Posterior vena cava (tissue), 2 donors: ENCODE measurements around the gene GNAQ. TPM values are rescaled to one million over a fixed set of nuclear protein-coding genes. Genes with fewer than 3 reads are reported as not detected.

Source experiments
- DNase-seq: peaks from one replicate; pipeline ENCODE4 v3.0.0-alpha.2; 2020; ENCODE audit warnings: low spot score
- intact Hi-C, 2 donors: fragments of 100-400 bp; cut with DNase I; formaldehyde crosslinking; loops; one replicate each; pipeline versions ENCODE4 v1.14.1 to v1.14.2; 2022 to 2023
- total RNA-seq, 2 donors: library from RNA; stranded (reverse); fragmentation: NEBNext Ultra II Directional; extraction: Animal tissue kit (Norgen Biotek cat#: 25700); gene quantifications; one replicate each; pipeline ENCODE4 v1.2.1, GENCODE V29; 2021
- donor health status: DM: yes; HTN: yes; CAD: no.
- donor health status: DM: yes; HTN: yes; CAD: no.

The GNAQ gene
- total RNA-seq, 2 donors from 2014 or later, result 69.4 to 84.0 TPM

DNA sequence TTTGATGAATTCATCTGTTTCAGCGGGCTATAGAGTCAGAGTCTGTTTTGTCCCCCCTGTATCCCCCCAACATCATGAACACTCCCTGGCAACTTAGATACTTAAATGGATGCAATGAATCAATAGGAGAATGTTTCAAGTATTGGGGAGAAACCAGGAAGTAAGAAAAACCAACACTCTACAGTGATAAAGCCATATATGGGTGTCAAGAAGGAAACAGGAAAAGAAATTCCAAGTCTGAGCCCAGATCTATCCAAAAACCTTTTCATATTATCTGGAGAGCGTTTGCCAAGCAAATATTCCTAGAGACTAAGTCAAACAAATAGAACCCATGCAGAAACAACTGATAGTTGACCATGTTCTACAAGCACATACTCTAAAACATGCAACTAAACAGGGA lies 2.3 kb upstream of the GNAQ start:
- intact Hi-C loops, result loop anchor here in 1 of 2 donors (10.0 kb wide), 2 partner anchors 279 to 579 kb away; no protein-coding TSS in a partner anchor
- DNase-seq, result no peak

- no peak for DNase-seq
- intact Hi-C loops, result loop anchor here in 1 of 2 donors (10.0 kb wide), 2 partner anchors 278 to 578 kb away; no protein-coding TSS in a partner anchor
Observed at GRCh38 chr9:78032730-78033457, 1.3 kb upstream of the GNAQ start.

- intact Hi-C loops, result loop anchor here in 1 of 2 donors (10.0 kb wide), 2 partner anchors 277 to 577 kb away; no protein-coding TSS in a partner anchor
- DNase-seq, result peak; percentile 97
Observed at GRCh38 chr9:78031893-78032729, 500 bp upstream of the GNAQ start.

- intact Hi-C loops, result loop anchor here in 1 of 2 donors (10.0 kb wide), 2 partner anchors 276 to 576 kb away; no protein-coding TSS in a partner anchor
- DNase-seq, result peak; percentile 87
Observed at GRCh38 chr9:78030553-78031443, 813 bp downstream of the GNAQ start.

DNA sequence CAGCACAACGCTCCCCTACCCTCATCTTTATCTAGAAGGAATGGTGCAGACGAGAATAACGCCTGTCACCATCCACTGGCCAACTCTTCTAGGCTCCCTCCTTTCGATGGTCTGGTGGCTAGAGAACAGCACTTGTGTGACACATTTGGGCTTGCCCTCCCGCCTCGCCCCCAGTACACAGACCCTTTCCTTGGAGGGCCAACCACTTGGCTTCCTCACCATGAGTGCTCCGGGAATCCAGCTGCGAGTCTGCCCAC lies 1.4 kb downstream of the GNAQ start:
- intact Hi-C loops, result loop anchor here in 1 of 2 donors (10.0 kb wide), 2 partner anchors 275 to 575 kb away; no protein-coding TSS in a partner anchor
- no peak for DNase-seq

DNA sequence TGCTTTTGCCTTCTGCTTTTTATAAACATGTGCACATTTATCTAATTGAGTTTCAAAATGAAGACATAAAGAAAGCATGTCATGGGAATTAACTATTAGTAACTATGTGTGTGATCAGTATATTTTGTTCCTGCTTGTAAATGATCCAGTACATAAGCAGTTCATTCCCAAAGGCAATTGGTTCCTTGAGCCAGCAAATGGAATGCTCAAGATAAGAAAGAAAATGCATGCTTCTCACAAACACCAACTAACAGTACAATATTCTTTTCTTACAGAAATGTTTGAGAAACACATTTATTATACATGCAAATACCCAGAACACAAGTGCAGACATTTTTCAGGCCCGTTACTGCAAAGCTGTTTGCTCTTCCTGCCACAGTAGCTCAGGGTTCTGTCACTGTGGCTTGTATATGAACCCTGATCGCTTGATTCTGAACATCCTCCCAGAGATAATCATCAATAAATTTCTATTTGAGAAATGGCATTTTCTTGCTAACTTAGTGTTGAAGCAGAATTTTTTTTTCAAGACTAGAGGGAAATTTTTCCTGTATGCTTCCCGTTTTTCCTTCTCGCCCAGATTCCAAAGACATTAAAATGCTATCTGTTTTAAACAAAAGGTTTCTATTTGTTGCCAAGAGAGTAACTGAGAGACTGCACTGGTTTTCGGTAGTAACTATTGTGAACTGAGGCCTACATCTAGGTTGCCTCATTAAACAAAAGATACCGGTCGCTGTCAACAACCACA lies 1.9 kb downstream of the GNAQ start:
- intact Hi-C loops, result loop anchor here in 1 of 2 donors (10.0 kb wide), 3 partner anchors 55 to 575 kb away; no protein-coding TSS in a partner anchor
- no peak for DNase-seq

DNA sequence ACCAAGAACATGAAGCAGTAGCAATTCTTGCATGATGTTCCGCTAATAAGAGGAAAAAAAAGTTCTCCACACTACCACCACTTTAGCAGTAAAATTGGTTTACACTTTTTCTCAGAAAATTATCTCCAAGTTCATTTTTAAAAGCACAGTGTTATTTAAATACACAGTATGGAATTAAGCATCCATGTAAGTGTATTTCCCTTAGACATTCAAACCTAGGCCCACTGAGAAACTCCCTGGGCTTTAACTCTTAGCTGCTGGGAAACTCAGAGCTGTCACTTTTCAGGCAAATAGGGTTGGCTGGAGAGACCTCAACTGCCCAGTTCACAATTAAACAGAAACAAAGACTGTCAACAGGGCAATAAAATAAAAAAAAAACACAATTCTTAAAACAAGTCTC lies 2.7 kb downstream of the GNAQ start:
- intact Hi-C loops, result loop anchor here in 1 of 2 donors (10.0 kb wide), 1 partner anchor 54 kb away; no protein-coding TSS in a partner anchor
- DNase-seq, result no peak

GRCh38 chr9:78026947-78027346 lies 4.7 kb downstream of the GNAQ start:
- DNase-seq, result no peak
- intact Hi-C loops, result loop anchor here in 1 of 2 donors (10.0 kb wide), 1 partner anchor 52 kb away; no protein-coding TSS in a partner anchor

DNA sequence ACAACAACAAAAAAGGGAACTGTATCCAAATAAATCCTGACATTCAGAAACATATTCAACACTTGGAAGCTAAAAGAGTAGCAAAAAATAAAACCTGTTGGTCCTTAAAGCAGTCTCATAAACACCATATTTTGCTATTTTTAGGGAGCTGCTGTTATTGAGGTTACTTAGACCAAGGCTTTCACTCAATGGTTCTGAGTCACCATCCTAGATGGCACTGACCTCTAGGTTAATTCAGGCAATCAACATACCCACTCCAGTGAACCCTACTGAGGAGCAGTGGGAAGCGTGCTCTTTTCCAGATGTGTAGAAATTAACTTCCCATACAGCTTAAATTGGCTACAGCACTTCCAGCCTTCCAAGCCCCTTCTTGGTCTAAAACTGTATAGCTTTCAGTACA lies 5.2 kb downstream of the GNAQ start:
- intact Hi-C loops, result loop anchor here in 1 of 2 donors (10.0 kb wide), 1 partner anchor 52 kb away; no protein-coding TSS in a partner anchor

DNA sequence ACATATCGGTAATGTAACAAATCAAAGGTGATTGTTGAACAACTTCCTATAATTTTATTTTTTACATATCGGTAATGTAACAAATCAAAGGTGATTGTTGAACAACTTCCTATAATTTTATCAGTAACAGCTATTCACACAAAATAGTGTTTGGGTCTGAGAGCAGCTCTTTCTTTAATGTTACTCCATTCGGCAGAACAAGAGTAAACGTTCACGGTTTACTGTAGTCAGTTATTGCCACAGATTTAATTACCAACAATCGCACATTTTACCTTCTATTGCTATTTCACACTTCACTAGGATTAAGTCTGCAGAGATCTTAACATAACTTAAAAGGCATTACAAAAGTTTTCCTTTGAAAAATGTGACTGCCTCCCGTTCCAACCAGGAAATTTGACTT lies 6.4 kb downstream of the GNAQ start:
- intact Hi-C loops, result loop anchor here in 1 of 2 donors (10.0 kb wide), 1 partner anchor 50 kb away; no protein-coding TSS in a partner anchor
- DNase-seq, result no peak

More for the DNA sequence above, 5.2 kb downstream of the GNAQ start:
- no peak for DNase-seq

DNA sequence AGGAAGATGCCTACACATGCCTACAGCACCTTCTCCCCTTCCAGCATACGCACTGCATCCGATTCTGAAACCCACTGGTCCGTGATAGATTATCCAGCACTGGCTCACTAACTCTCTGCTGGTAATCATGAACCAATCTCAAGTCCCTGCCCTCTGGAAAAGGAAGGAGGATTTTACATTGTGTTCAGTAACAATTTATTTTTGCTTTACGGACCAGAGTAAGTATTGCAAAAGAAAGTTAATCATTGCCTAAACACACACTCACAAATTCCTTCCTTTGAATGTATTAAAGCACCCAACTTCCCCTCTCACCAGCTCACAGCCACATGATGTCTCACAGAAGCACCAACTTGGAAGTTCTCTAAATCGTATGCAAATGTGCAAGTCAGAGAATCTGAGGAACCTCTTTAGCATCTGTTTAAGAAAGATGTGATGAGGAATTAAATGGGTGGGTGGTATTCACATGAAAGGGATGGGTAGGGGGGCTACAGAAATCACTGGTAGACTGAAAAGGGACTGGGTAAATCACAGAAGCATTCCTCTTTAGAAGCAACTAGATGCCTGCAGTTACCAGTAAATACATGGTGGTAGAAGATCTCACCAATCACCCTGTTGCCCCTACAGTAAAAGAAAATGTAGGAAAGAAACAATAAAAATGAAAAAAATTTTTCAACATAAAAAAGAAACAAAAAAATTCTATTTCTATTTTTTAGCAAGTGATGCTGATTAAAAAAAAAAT lies 8.4 kb downstream of the GNAQ start:
- intact Hi-C loops, result loop anchor here in 1 of 2 donors (10.0 kb wide), 1 partner anchor 48 kb away; no protein-coding TSS in a partner anchor
- DNase-seq, result no peak

DNA sequence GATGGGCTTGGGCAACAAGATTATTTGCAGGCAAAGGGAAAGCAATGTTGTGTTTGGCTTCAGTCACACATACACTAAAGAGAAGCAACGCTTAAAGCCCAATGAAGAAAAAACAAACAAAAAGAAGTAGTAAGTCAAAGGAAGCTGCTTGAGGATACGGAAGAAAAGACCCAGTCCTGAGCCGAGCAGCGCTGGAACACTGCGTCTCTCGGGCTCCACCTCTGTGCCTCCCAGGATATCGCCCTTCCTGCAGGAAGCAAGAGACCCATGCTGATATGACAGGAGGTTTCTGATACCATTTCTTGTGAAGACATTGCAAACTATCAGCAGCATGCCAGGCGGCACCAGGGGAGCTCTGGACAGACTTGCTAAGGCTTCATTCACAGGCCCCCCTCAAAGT lies 9.9 kb downstream of the GNAQ start:
- no peak for DNase-seq
- intact Hi-C loops, result loop anchor here in 1 of 2 donors (10.0 kb wide), 1 partner anchor 47 kb away; no protein-coding TSS in a partner anchor

DNA sequence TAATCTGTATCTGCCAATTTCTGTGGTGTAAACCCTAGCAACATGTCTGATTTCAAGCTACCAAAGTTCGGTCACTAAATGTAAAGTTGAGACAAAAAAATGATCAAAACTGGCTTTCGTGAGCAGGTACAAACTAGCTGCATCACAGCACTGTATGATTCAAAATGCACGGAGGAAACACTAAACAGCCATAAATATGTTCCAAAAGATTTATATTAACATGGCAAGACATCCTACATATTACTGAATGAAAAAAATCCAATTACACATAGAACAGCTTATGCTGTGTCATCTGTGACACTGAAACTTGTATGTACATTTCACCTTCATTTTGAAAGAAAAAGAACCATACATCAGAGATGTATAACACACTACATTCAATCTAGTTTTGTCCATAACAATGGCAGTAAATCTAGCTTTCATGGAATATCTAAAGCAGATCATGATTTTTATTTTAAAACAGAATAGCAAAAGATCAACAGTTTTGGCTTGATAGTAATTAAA lies 14.4 kb downstream of the GNAQ start:
- DNase-seq, result no peak
- intact Hi-C loops, result no loop called here

DNA sequence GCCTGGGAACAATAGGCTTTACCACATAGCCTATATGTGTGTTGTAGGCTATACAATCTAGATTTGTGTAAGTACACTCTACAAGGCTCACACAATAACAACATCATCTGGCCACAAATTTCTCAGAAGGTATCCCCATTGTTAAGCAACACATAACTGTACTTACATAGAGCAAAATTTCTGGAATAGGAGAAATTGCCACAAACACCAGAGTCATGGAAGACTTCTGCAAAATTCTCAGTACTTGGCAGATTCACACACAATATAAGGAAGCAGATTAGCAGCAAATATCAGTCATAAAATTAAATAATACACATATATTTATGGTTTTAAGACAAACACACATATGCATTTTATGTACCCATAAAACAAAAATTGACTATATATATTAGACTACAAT lies 16.4 kb downstream of the GNAQ start:
- intact Hi-C loops, result no loop called here
- DNase-seq, result no peak

DNA sequence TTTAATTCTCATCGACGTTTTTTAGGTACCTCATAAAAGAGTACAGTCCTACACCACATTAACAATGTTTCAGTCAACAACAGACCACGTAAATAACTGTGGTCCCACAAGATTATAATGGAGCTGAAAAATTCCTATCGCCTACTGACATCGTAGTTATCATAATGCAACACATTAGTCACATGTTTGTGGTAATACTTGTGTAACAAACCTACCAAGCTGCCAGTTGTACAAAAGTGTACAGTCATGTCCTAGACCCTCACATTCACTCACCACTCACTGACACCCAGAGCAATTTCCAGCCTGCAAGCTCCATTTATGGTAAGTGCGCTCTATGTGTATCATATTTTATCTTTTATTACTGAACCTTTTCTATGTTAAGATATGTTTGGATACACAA lies 16.8 kb downstream of the GNAQ start:
- no peak for DNase-seq
- intact Hi-C loops, result no loop called here

DNA sequence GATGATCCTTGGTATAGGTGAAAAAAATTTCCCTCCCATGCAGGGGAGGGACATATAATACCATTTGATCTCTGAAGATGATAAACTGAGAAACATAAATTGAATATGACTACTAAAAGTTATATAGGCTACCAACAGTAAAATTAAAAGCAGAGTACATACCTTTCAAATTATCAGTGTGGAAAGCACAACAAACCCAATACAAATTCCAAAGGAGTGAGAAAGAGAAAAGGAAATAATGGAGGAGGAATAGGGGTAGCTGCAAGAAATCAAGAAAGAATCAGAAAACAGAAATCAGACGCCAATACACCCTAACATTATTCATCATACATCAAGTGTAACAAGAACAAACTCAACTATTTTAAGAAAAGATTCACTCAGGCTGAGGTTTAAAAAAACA lies 17.7 kb downstream of the GNAQ start:
- intact Hi-C loops, result no loop called here
- DNase-seq, result no peak

- intact Hi-C loops, result no loop called here
- no peak for DNase-seq
Observed at GRCh38 chr9:78011049-78011448, 20.6 kb downstream of the GNAQ start.
